PC-9 (cell line): Measurements from ENCODE around the gene PARS2.
A peak's percentile ranks its signal among the peaks of the same experiment; 100 is the strongest.

Experiments used
- CTCF ChIP-seq: fragments of 200-600 bp; sonication (generic); conservative IDR thresholded peaks from 2 replicates; pipeline ENCODE4 v1.6.1; 2017; ENCODE audit warnings: mixed run types, antibody characterized with exemption, mild to moderate bottlenecking, moderate library complexity
- EZH2 ChIP-seq: fragments of 200-600 bp; sonication (generic); IDR thresholded peaks from 2 replicates; pipeline ENCODE4 v1.8.0; 2017; ENCODE audit warnings: antibody characterized with exemption, low read depth

GRCh38 chr1:54768093-54768492 is 3.8 kb upstream of the PARS2 start:
- peak; percentile 36; the same call in 1 of the 2 replicates for TF ChIP-seq CTCF
- TF ChIP-seq EZH2, result no peak
